HG03135 (cell line): ENCODE measurements around the gene SLC30A5.
"Not testable (repeated sequence)": the region's sequence is repeated elsewhere in the genome, so short reads cannot be mapped to it uniquely, and the experiment has no call there.

Experiments
- ATAC-seq: cut with Tn5 transposase; IDR thresholded peaks from one replicate; pipeline ENCODE4 v1.9.1; 2021; ENCODE audit warnings: mild to moderate bottlenecking, moderate library complexity; ENCODE audit not compliant: unreplicated experiment

Gene SLC30A5

GRCh38 chr5:69093771-69094482 lies at the start of gene SLC30A5:
Gene SLC30A5, plus strand, starts transcription at chr5:69094014. Its CDS starts 242 bp downstream, at chr5:69094256.
- peak; percentile 100 for ATAC-seq

GRCh38 chr5:69045213-69045612 lies 48.6 kb upstream of the SLC30A5 start:
- ATAC-seq: not testable (repeated sequence)

GRCh38 chr5:69046375-69046957 lies 47.3 kb upstream of the SLC30A5 start:
- ATAC-seq: no peak

- no peak for ATAC-seq
Measured at GRCh38 chr5:69048230-69048629, 45.6 kb upstream of the SLC30A5 start.

GRCh38 chr5:69049151-69049550 lies 44.7 kb upstream of the SLC30A5 start:
- ATAC-seq: no peak

- no peak for ATAC-seq
Measured at GRCh38 chr5:69049796-69050195, 44.0 kb upstream of the SLC30A5 start.

- no peak for ATAC-seq
Measured at GRCh38 chr5:69050214-69050613, 43.6 kb upstream of the SLC30A5 start.

GRCh38 chr5:69052181-69052580 lies 41.6 kb upstream of the SLC30A5 start:
- no peak for ATAC-seq

GRCh38 chr5:69074664-69075521 lies 18.9 kb upstream of the SLC30A5 start:
- no peak for ATAC-seq

GRCh38 chr5:69075522-69076179 lies 18.2 kb upstream of the SLC30A5 start:
- no peak for ATAC-seq

- ATAC-seq: no peak
Measured at GRCh38 chr5:69078921-69079540, 14.8 kb upstream of the SLC30A5 start.

- ATAC-seq: no peak
Measured at GRCh38 chr5:69079556-69079955, 14.3 kb upstream of the SLC30A5 start.

GRCh38 chr5:69083412-69083811 lies 10.4 kb upstream of the SLC30A5 start:
- no peak for ATAC-seq

GRCh38 chr5:69084195-69084594 lies 9.6 kb upstream of the SLC30A5 start:
- no peak for ATAC-seq

- no peak for ATAC-seq
Measured at GRCh38 chr5:69084903-69085302, 8.9 kb upstream of the SLC30A5 start.

GRCh38 chr5:69086206-69086605 lies 7.6 kb upstream of the SLC30A5 start:
- no peak for ATAC-seq

GRCh38 chr5:69088006-69088405 lies 5.8 kb upstream of the SLC30A5 start:
- ATAC-seq: not testable (repeated sequence)

- no peak for ATAC-seq
Measured at GRCh38 chr5:69090158-69090557, 3.7 kb upstream of the SLC30A5 start.

- no peak for ATAC-seq
Measured at GRCh38 chr5:69091771-69092170, 2.0 kb upstream of the SLC30A5 start.

GRCh38 chr5:69092969-69093368 lies 845 bp upstream of the SLC30A5 start:
- no peak for ATAC-seq

GRCh38 chr5:69099302-69099701 lies 5.5 kb downstream of the SLC30A5 start:
- ATAC-seq: no peak
